ENCODE data around the gene C2orf81. TPM values are rescaled to one million over a fixed set of nuclear protein-coding genes. Genes with fewer than 3 reads are reported as not detected.

Gene C2orf81
- total and polyA plus RNA-seq, 4 donors: 0.08 to 0.44 (median 0.29) TPM

- TF ChIP-seq REST (IDR thresholded peaks at IDR 0.05): no peak
- no peak for TF ChIP-seq NR2F2 (IDR thresholded peaks at IDR 0.05)
- no peak for TF ChIP-seq FOXA2 (IDR thresholded peaks at IDR 0.05)
Measured at GRCh38 chr2:74436111-74436805, 14.8 kb upstream of the C2orf81 start (continued).

- Histone ChIP-seq H3K27ac (ENCODE audit: low read depth in 1 of 2, low read length in 2 of 2) (peak overlapping the region; percentile 39 to 80), H3K4me1 (ENCODE audit: control insufficient read depth in 4 of 4, insufficient read depth in 4 of 4, low read length in 3 of 4) (peaks cover 9 to 44% (median 39%) of the 10 kb centered on the region in 4 donors), H3K36me3 (ENCODE audit: control insufficient read depth in 4 of 4, insufficient read depth in 3 of 4, low read depth in 1 of 4, low read length in 3 of 4) (peaks cover 8 to 48% (median 38%) of the 10 kb centered on the region in 4 donors), H3K9ac (ENCODE audit: low read depth in 1 of 2, low read length in 2 of 2) (no peak overlapping the region), H3K9me3 (ENCODE audit: control insufficient read depth in 4 of 4, low read length in 3 of 4) (no peaks in the 10 kb centered on the region), H3K27me3 (ENCODE audit: control insufficient read depth in 4 of 4, insufficient read depth in 4 of 4, low read length in 3 of 4) (no peaks in the 10 kb centered on the region), H3K4me3 (ENCODE audit: low read depth in 1 of 3, low read length in 3 of 3) (no peak overlapping the region)
- TF ChIP-seq SP1 (IDR thresholded peaks at IDR 0.05) (no peak), ATF3 (IDR thresholded peaks at IDR 0.05) (no peak), RXRA (IDR thresholded peaks at IDR 0.05) (no peak), FOXA2 (IDR thresholded peaks at IDR 0.05) (no peak), HNF4G (IDR thresholded peaks at IDR 0.05) (no peak), JUND (IDR thresholded peaks at IDR 0.05) (no peak), TAF1 (conservative IDR thresholded peaks at IDR 0.05) (no peak), CTCF (IDR thresholded peaks at IDR 0.05; ENCODE audit: low read depth, low read length, missing input control) (no peak), FOXA1 (IDR thresholded peaks at IDR 0.05) (no peak), HNF4A (conservative IDR thresholded peaks at IDR 0.05) (no peak), REST (IDR thresholded peaks at IDR 0.05) (no peak), ZBTB33 (IDR thresholded peaks at IDR 0.05) (no peak), RAD21 (IDR thresholded peaks at IDR 0.05) (no peak), GABPA (IDR thresholded peaks at IDR 0.05 in 1 of 2, conservative IDR thresholded peaks at IDR 0.05 in 1 of 2) (no peak), EGR1 (IDR thresholded peaks at IDR 0.05; ENCODE audit: low read depth in 2 of 2) (no peak)
- WGBS: 65% methylated on average over 11 of the region's 11 CpGs
- no peak for DNase-seq (ENCODE audit: low spot score)
Measured at GRCh38 chr2:74430502-74430901, 9.1 kb upstream of the C2orf81 start.

Measured in liver (tissue), 9 donors.